Endothelial cell of umbilical vein (primary cell): ENCODE results near the gene INTS11. TPM values are rescaled to one million over a fixed set of nuclear protein-coding genes. Genes with fewer than 3 reads are reported as not detected.

Experiments
- BruUV-seq: library from RNA; stranded (reverse); fragments of 400-500 nt; replicated peaks from 2 replicates; lab custom pipeline; 2021; lab: Mats Ljungman, UMichigan
- CTCF ChIA-PET: fragments of 300-600, 350-600 bp; sonication (Branson Sonifier 250); formaldehyde crosslinking; loops from one replicate; lab custom pipeline; 2021; ENCODE audit warnings: antibody characterized with exemption, inconsistent platforms; lab: Charles Lee
- POLR2A ChIA-PET: fragments of 300-600, 350-600 bp; sonication (Branson Sonifier 250); formaldehyde crosslinking; loops from one replicate; lab custom pipeline; 2021; ENCODE audit warnings: antibody characterized with exemption, inconsistent platforms; lab: Charles Lee
- DNase-seq: peaks from one replicate; pipeline ENCODE4 v3.0.0-alpha.2; 2011; ENCODE audit warnings: low read depth, low spot score
- FAIRE-seq: peaks from 2 replicates; lab custom pipeline; 2011; peaks lifted over from hg19 to GRCh38; lab: Jason Lieb, UNC
- H2AFZ ChIP-seq: 2 replicates; pipeline ENCODE4 v1.6.0; 2012; ENCODE audit warnings: low read depth, low read length, control low read depth, inconsistent platforms
- H3K27ac ChIP-seq: 2 replicates; pipeline ENCODE4 v1.5.1; 2011; ENCODE audit warnings: low read depth, mild to moderate bottlenecking, control low read depth, low read length, moderate library complexity; ENCODE audit not compliant: insufficient read depth
- H3K27me3 ChIP-seq, 2 experiments: 2 replicates each; pipeline versions ENCODE4 v1.6.0 to v1.6.1; 2011; ENCODE audit warnings: low read length in 2 of 2, mixed read lengths in 1 of 2; ENCODE audit not compliant: control insufficient read depth in 2 of 2, insufficient read depth in 2 of 2
- H3K36me3 ChIP-seq, 2 experiments: 2 replicates in 1 of 2; 3 replicates in 1 of 2; pipeline ENCODE4 v1.5.1; 2011; ENCODE audit warnings: low read length in 2 of 2, mild to moderate bottlenecking in 1 of 2, moderate library complexity in 1 of 2; ENCODE audit not compliant: control insufficient read depth in 2 of 2, insufficient read depth in 2 of 2; ENCODE audit errors: extremely low read depth in 1 of 2
- H3K4me1 ChIP-seq: 3 replicates; pipeline ENCODE4 v1.5.1; 2011; ENCODE audit warnings: mild to moderate bottlenecking, low read length; ENCODE audit not compliant: control insufficient read depth, insufficient read depth; ENCODE audit errors: extremely low read depth
- H3K4me2 ChIP-seq: 2 replicates; pipeline ENCODE4 v1.6.1; 2011; ENCODE audit warnings: low read length, control low read depth, mixed read lengths; ENCODE audit not compliant: insufficient read depth
- H3K4me3 ChIP-seq, 3 experiments: fragments of 200-600 bp in 1 of 3; sonication (generic), shearing (Covaris generic) in 1 of 3; replicated peaks in 1 of 3; 2 replicates each; pipeline ENCODE4 v1.5.1; 2011 to 2016; ENCODE audit warnings: control low read depth in 3 of 3, low read length in 3 of 3, mild to moderate bottlenecking in 2 of 3, inconsistent platforms in 1 of 3, low read depth in 1 of 3, moderate library complexity in 1 of 3; ENCODE audit not compliant: insufficient read depth in 1 of 3
- H3K79me2 ChIP-seq: 2 replicates; pipeline ENCODE4 v1.6.0; 2012; ENCODE audit warnings: low read length, inconsistent platforms; ENCODE audit not compliant: control insufficient read depth, insufficient read depth
- H3K9ac ChIP-seq: replicated peaks from 2 replicates; pipeline ENCODE3; 2011; ENCODE audit warnings: low read length, control low read depth; ENCODE audit not compliant: insufficient read depth; ENCODE audit errors: extremely low read depth
- H3K9me1 ChIP-seq: replicated peaks from 3 replicates; pipeline ENCODE4 v1.6.0; 2011; ENCODE audit warnings: mild to moderate bottlenecking, low read length; ENCODE audit not compliant: control insufficient read depth, insufficient read depth; ENCODE audit errors: extremely low read depth
- H3K9me3 ChIP-seq: replicated peaks from 2 replicates; pipeline ENCODE4 v1.5.1; 2012; ENCODE audit warnings: low read length, inconsistent platforms; ENCODE audit not compliant: control insufficient read depth, insufficient read depth
- H4K20me1 ChIP-seq: replicated peaks from 2 replicates; pipeline ENCODE3; 2011; ENCODE audit warnings: mild to moderate bottlenecking, low read length; ENCODE audit not compliant: control insufficient read depth, insufficient read depth; ENCODE audit errors: extremely low read depth
- GATA2 ChIP-seq: IDR thresholded peaks from 2 replicates; pipeline ENCODE4 v1.7.0; 2011; ENCODE audit warnings: low read depth, mild to moderate bottlenecking, moderate library complexity, mixed read lengths, low read length; ENCODE audit not compliant: insufficient read length, insufficient read depth
- dilution Hi-C: fragments of 300-500 bp; cut with MboI; formaldehyde crosslinking; loops from one replicate; pipeline ENCODE4 v1.15.0; 2019; ENCODE audit warnings: low sequenced_read_pairs; ENCODE audit not compliant: extremely low pct_ligation_motif_present
- intact Hi-C: fragments of 100-400 bp; cut with micrococcal nuclease; formaldehyde crosslinking; loops from one replicate; pipeline ENCODE4 v1.10.0; 2022
- polyA plus RNA-seq, 4 experiments: library from polyadenylated mRNA; depleted of rRNA in 3 of 4; stranded (reverse) in 3 of 4; unstranded in 1 of 4; fragments of >200 nt; gene quantifications; 2 replicates each; pipeline versions ENCODE4 v1.2.1 to v1.2.3, GENCODE V29; 2011 to 2012; ENCODE audit warnings: missing spikeins in 1 of 4
- total RNA-seq: library from RNA; stranded (reverse); gene quantifications from 2 replicates; pipeline ENCODE4 v1.2.3, GENCODE V29; 2021
- TF ChIP-seq, protein P1 (sequence below), 2 donors: IDR thresholded peaks; 1 replicate in 1 of 2; 2 replicates in 1 of 2; pipeline ENCODE4 v1.5.1; 2011; ENCODE audit warnings: low read length in 2 of 2, mild to moderate bottlenecking in 2 of 2, moderate library complexity in 2 of 2, control low read depth in 1 of 2, inconsistent platforms in 1 of 2, low read depth in 1 of 2; ENCODE audit not compliant: insufficient read depth in 1 of 2; ENCODE audit errors: extremely low read depth in 1 of 2

INTS11 gene
- total and polyA plus RNA-seq, 2 donors (not counting 3 experiments of a cell fraction or from before 2014, with no cell fraction given), result 132 to 222 TPM

DNA sequence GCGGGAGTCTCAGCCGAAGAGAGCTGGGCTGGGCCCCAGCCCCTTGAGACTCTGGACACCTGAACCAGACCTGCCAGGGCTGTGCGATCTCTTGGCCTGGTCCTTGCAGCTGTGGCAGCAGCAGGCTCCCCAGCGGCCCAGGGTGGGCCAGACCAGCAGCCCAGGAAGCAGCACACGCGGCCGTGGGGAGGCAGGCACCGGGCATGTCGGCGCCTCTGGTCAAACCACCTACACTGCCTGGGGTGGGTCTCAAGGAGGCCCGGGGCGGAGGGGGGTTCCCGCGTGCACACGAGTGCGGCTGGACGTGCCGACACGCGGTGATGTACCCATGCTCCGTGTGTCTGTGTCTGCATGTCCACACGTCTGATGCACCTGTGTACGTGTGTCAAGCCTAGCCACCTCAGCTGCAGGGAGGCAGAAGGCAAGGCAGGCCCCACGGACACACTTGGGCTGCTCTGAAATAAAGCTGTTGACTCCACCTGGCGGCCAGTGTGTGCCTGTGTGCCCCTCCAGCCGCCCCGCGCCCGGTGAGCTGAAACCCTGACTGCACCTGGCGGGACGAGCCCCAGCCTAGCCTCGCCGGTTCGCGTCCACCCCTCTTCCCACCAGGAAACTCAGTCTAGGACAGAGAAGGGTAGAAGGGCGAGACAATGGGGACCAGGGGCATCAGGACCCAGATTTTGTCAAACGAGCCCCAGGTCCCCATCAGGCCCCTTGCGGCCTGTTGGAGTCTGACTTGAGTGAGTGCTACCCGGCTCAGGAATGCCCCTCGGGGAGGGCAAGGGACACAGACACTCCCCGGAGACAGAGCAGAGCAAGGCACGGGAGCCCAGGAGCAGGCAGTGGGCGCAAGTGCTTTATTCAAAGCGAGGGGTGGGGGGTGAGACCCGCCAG lies 32.7 kb downstream of the INTS11 start:
- Histone ChIP-seq H4K20me1 (no peaks in the 10 kb centered on the region), H3K27ac (no peak overlapping the region), H2AFZ (no peak overlapping the region), H3K4me2 (no peak overlapping the region), H3K4me1 (no peaks in the 10 kb centered on the region), H3K79me2 (no peaks in the 10 kb centered on the region), H3K9me1 (no peaks in the 10 kb centered on the region), H3K36me3 (no peaks in the 10 kb centered on the region), H3K4me3 (no peak overlapping the region), H3K9ac (no peak overlapping the region), H3K9me3 (no peaks in the 10 kb centered on the region), H3K27me3 (no peaks in the 10 kb centered on the region)
- BruUV-seq, result no TSS peak
- dilution Hi-C loops (no loop called here), intact Hi-C loops (no loop called here)
- peak; percentile 50 for DNase-seq
- FAIRE-seq, result peak; percentile 33
- ChIA-PET POLR2A (interaction anchor here (1.0 kb wide), 1 partner anchor 169 kb away, joined by 4 read pairs; no protein-coding TSS in a partner anchor), CTCF (interaction anchor here (0.6 to 5.5 kb wide), 38 partner anchors 10 to 325 kb away, joined by 3 to 286 read pairs (median 4); partner anchors contain the start of genes B3GALT6, C1orf159, ISG15 and PERM1)
- no peak for TF ChIP-seq GATA2
- TF ChIP-seq, protein P1, sequence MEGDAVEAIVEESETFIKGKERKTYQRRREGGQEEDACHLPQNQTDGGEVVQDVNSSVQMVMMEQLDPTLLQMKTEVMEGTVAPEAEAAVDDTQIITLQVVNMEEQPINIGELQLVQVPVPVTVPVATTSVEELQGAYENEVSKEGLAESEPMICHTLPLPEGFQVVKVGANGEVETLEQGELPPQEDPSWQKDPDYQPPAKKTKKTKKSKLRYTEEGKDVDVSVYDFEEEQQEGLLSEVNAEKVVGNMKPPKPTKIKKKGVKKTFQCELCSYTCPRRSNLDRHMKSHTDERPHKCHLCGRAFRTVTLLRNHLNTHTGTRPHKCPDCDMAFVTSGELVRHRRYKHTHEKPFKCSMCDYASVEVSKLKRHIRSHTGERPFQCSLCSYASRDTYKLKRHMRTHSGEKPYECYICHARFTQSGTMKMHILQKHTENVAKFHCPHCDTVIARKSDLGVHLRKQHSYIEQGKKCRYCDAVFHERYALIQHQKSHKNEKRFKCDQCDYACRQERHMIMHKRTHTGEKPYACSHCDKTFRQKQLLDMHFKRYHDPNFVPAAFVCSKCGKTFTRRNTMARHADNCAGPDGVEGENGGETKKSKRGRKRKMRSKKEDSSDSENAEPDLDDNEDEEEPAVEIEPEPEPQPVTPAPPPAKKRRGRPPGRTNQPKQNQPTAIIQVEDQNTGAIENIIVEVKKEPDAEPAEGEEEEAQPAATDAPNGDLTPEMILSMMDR (IDR thresholded peaks at IDR 0.05; ENCODE audit: extremely low read depth in 1 of 2, insufficient read depth in 1 of 2, low read depth in 1 of 2, low read length in 2 of 2), result peak; percentile 73 to 83
